ENCODE measurements around the gene TRAPPC14.

Gene TRAPPC14

DNA sequence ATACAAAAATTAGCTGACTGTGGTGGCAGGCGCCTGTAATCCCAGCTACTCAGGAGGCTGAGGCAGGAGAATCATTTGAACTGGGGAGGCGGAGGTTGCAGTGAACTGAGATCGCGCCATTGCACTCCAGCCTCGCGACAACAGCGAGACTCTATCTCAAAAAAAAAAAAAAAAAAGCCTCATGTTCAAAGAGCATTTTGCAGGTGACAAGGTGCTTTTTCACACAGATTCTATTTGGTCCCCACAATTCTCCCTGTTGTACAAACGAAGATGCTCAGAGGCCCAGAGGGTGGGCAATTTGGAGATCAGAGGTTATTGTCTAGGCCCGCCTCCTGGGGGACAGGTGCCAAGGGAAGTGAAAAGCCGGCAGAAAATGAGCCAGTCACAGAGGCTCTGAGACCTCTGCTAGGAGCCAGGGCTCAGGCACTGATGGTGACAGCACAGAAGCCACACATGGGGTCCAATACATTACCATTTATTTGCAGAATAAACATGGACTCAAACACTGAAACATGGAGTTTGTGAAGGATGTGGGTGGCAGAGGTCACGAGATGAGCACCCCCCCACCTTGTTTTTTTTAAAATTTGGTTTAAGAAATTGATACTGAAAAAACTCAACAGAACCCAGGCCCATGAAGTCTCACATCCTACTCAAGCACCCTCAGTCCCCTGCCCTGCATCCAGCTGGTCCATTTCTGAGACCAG, 10.8 kb upstream of the TRAPPC14 start:
- no peaks in the 10 kb centered on the region for H3K79me2 ChIP-seq (ENCODE audit: insufficient read depth, low read depth)
- H3K4me3 ChIP-seq (IDR thresholded peaks at IDR 0.05; ENCODE audit: insufficient read depth, low read depth, low read length), result no peak overlapping the region
- H4K20me1 ChIP-seq (ENCODE audit: insufficient read depth), result no peaks in the 10 kb centered on the region
- peaks cover 7% of the 10 kb centered on the region for H3K4me1 ChIP-seq (ENCODE audit: low read depth, poor library complexity, severe bottlenecking)
- peaks cover 90% of the 10 kb centered on the region for H3K27me3 ChIP-seq (ENCODE audit: insufficient read depth, low read depth)
- no peak overlapping the region for H3K9ac ChIP-seq
- no peak overlapping the region for H2AFZ ChIP-seq (ENCODE audit: low read depth)
- no peaks in the 10 kb centered on the region for H3K36me3 ChIP-seq (ENCODE audit: insufficient read depth)
- TF ChIP-seq CTCF (conservative IDR thresholded peaks at IDR 0.05; ENCODE audit: low read depth, low read length), result no peak
- H3K27ac ChIP-seq, result no peak overlapping the region
- H3K4me2 ChIP-seq, result no peak overlapping the region

DNA sequence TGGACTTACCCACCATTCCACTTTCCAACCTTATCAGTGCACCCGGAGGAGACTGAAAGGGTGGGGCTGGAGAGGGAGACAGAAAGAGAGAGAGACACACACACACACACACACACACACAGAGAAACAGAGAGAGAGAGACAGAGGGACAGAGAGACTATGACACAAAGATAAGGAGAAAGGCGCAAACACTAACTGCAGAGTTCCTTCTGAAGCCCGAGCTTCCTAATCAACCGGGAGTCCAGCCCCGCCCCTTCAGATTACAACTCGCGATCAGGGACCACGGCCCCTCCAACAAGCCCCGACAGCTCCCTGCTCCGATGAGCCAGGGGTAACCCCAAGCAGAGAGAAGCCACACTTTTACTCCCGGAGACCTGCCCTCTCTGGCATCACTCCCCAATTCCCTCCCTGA, 9.4 kb upstream of the TRAPPC14 start:
- Histone ChIP-seq H4K20me1 (ENCODE audit: insufficient read depth) (no peaks in the 10 kb centered on the region), H3K36me3 (ENCODE audit: insufficient read depth) (no peaks in the 10 kb centered on the region), H2AFZ (ENCODE audit: low read depth) (no peak overlapping the region), H3K4me3 (IDR thresholded peaks at IDR 0.05; ENCODE audit: insufficient read depth, low read depth, low read length) (no peak overlapping the region), H3K4me1 (ENCODE audit: low read depth, poor library complexity, severe bottlenecking) (peaks cover 7% of the 10 kb centered on the region), H3K27me3 (ENCODE audit: insufficient read depth, low read depth) (peaks cover 91% of the 10 kb centered on the region), H3K27ac (no peak overlapping the region), H3K79me2 (ENCODE audit: insufficient read depth, low read depth) (no peaks in the 10 kb centered on the region), H3K9ac (no peak overlapping the region), H3K4me2 (no peak overlapping the region; the same call in 1 of the 2 replicates)
- TF ChIP-seq CTCF (conservative IDR thresholded peaks at IDR 0.05; ENCODE audit: low read depth, low read length), result no peak

DNA sequence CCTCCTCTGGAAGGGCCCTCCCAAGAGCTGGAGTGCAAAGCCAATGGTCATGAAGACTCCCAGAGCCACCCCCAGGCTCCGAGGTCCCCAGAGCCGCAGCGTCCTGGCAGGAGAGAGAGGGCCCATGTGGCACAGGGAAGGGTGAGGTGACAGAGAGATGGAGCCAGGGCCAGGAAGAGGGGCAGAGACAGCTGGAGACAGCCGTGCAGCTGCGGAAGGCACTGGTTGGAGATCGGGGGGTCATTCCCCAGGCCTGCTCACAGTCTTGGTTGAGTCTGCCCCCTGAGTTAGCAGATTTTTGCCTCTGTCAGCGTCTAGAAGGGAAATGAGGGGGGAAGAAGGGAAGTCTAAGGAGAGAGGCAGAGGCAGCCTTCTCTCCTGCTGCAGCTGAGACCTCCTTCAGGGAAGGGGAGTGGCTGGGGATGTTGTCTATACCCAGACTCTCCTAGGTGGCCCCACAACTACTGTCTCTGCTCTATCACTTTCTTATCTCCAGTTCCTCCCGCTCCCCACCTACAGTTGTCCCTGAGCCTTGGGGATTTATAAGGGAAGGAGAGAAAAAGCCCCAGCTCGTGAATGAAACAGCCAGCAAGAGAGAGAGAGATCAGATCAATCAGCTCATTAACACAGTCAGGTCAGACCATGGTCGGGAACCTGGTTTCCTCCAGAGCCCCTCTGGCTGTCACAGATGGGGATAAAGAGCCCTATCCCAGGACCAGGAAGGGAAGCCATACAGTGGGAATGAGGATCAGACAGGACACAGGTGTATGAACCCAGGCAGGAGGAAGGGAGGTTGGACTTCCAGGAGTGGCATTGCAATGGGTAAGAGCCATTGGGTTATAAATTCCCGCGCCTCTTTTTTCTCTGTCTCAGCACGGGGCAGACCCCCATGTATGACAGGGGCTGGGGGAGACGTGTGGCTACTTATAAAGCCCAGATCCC, 8.7 kb upstream of the TRAPPC14 start:
- no peak overlapping the region for H3K9ac ChIP-seq
- no peaks in the 10 kb centered on the region for H4K20me1 ChIP-seq (ENCODE audit: insufficient read depth)
- no peaks in the 10 kb centered on the region for H3K79me2 ChIP-seq (ENCODE audit: insufficient read depth, low read depth)
- H2AFZ ChIP-seq (ENCODE audit: low read depth), result no peak overlapping the region
- no peaks in the 10 kb centered on the region for H3K36me3 ChIP-seq (ENCODE audit: insufficient read depth)
- H3K27me3 ChIP-seq (ENCODE audit: insufficient read depth, low read depth), result peaks cover 94% of the 10 kb centered on the region
- no peak overlapping the region for H3K4me3 ChIP-seq (IDR thresholded peaks at IDR 0.05; ENCODE audit: insufficient read depth, low read depth, low read length)
- H3K4me2 ChIP-seq, result no peak overlapping the region
- TF ChIP-seq CTCF (conservative IDR thresholded peaks at IDR 0.05; ENCODE audit: low read depth, low read length), result no peak
- H3K27ac ChIP-seq, result no peak overlapping the region
- peaks cover 7% of the 10 kb centered on the region for H3K4me1 ChIP-seq (ENCODE audit: low read depth, poor library complexity, severe bottlenecking)

DNA sequence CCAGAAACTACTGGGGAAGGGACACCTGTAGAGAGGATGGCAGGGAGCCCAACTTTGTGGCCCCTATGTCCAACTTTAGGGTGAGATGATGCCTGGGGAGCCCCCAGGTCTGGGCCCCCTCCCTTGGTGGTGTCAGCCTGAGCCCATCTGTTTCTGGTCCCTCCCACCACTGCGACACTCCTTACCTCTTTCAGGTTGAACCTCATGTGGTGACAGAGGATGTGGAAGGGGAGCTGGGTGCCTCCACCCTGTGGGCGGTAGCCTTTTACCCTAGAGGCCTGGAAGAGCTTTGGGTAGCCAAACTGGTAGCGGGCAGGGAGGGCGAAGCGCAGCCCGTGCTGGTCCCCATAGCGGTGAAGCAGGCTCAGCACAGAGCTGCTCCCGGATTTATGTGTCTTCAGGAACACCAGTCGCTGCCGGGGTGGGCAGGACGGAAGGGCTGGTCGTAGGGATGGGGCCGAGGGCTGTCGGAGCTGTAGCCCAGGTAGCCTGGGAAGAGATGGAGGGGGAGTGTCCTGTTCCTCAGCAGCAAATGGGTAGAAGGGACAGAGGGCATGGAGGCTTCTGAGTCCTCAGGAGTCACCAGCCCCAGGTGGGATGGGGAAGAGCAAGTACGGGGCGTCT, 7.9 kb upstream of the TRAPPC14 start:
- H2AFZ ChIP-seq (ENCODE audit: low read depth), result no peak overlapping the region
- H3K4me1 ChIP-seq (ENCODE audit: low read depth, poor library complexity, severe bottlenecking), result peaks cover 7% of the 10 kb centered on the region
- no peak overlapping the region for H3K27ac ChIP-seq
- H3K4me3 ChIP-seq (IDR thresholded peaks at IDR 0.05; ENCODE audit: insufficient read depth, low read depth, low read length), result no peak overlapping the region
- TF ChIP-seq CTCF (conservative IDR thresholded peaks at IDR 0.05; ENCODE audit: low read depth, low read length), result no peak
- H3K36me3 ChIP-seq (ENCODE audit: insufficient read depth), result no peaks in the 10 kb centered on the region
- H3K9ac ChIP-seq, result no peak overlapping the region
- peaks cover 96% of the 10 kb centered on the region for H3K27me3 ChIP-seq (ENCODE audit: insufficient read depth, low read depth)
- H3K4me2 ChIP-seq, result no peak overlapping the region
- H3K79me2 ChIP-seq (ENCODE audit: insufficient read depth, low read depth), result no peaks in the 10 kb centered on the region
- no peaks in the 10 kb centered on the region for H4K20me1 ChIP-seq (ENCODE audit: insufficient read depth)
